Measurements from ENCODE around the gene CSMD2. TPM values are rescaled to one million over a fixed set of nuclear protein-coding genes. Genes with fewer than 3 reads are reported as not detected.

Gene CSMD2
- total RNA-seq, 2 donors from 2014 or later: 0.62 to 2.8 TPM

DNA sequence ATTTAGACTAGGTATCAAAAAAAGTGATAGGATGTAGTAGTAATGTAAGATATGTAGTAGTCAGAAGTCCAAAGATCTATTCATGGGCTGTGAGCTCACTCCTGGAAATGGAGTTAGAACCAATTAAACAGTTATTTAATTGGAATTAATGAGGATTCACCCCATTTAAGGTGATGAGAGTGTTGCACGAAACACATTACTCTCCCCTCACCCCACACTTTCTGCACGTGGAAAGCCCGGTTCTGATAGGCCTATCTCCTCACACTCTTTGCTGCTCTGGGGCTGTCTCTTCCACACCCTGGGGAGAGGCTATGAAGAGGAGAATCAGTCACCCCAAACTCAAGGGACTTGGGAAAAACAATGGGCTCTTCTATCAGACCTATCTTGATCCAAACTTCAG, 174.7 kb downstream of the CSMD2 start:
- Histone ChIP-seq H3K4me3 (ENCODE audit: low read length) (no peak overlapping the region), H3K27me3 (ENCODE audit: control insufficient read depth, insufficient read depth, low read length, poor library complexity, severe bottlenecking) (peaks cover 5% of the 10 kb centered on the region), H3K27ac (ENCODE audit: low read depth, low read length) (no peak overlapping the region), H3K36me3 (ENCODE audit: control insufficient read depth, insufficient read depth, low read length) (no peaks in the 10 kb centered on the region), H3K4me1 (ENCODE audit: control insufficient read depth, insufficient read depth, low read length) (no peaks in the 10 kb centered on the region), H3K9ac (ENCODE audit: extremely low read depth, low read length, poor library complexity, severe bottlenecking) (no peak overlapping the region), H3K9me3 (ENCODE audit: control insufficient read depth, low read length) (peaks cover 9% of the 10 kb centered on the region)
- TF ChIP-seq, protein P1, sequence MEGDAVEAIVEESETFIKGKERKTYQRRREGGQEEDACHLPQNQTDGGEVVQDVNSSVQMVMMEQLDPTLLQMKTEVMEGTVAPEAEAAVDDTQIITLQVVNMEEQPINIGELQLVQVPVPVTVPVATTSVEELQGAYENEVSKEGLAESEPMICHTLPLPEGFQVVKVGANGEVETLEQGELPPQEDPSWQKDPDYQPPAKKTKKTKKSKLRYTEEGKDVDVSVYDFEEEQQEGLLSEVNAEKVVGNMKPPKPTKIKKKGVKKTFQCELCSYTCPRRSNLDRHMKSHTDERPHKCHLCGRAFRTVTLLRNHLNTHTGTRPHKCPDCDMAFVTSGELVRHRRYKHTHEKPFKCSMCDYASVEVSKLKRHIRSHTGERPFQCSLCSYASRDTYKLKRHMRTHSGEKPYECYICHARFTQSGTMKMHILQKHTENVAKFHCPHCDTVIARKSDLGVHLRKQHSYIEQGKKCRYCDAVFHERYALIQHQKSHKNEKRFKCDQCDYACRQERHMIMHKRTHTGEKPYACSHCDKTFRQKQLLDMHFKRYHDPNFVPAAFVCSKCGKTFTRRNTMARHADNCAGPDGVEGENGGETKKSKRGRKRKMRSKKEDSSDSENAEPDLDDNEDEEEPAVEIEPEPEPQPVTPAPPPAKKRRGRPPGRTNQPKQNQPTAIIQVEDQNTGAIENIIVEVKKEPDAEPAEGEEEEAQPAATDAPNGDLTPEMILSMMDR (conservative IDR thresholded peaks at IDR 0.05): no peak
- no peak for DNase-seq
- no peaks in the 10 kb centered on the region for H3K4me1 Mint-ChIP-seq
- peaks cover 5% of the 10 kb centered on the region for H3K9me3 Mint-ChIP-seq
- no peaks in the 10 kb centered on the region for H3K36me3 Mint-ChIP-seq (ENCODE audit: low read depth)
- peaks cover 19% of the 10 kb centered on the region for H3K27me3 Mint-ChIP-seq (ENCODE audit: insufficient read depth)
- H3K27ac Mint-ChIP-seq: no peak overlapping the region
- H3K4me3 Mint-ChIP-seq: no peak overlapping the region
- WGBS, 2 experiments (ENCODE audit: insufficient coverage in 1 of 2, insufficient read length in 1 of 2): 77% methylated on average over 3 of the region's 3 CpGs; no CpG with 5 or more reads in 1 of the 2 experiments

DNA sequence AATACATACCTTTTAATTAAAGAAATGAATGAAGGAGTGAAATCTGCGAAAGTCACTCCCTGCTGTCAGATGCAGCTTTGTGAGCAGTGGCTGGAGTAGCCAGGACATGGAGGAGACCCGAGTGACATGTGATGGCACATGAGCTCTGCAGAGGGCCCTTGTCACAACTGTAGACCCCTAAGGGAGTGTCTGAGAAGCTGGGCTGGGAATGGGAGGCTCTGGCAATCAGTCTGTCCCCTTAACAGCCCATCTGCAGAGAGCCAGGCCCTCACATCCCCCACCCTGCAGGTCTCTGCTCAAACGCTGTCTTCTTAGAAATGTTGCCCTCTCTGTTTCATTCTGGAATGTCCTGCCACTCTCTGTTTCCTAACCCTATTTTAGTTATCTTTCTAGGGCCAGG, 176.9 kb downstream of the CSMD2 start:
- Histone ChIP-seq H3K9ac (ENCODE audit: extremely low read depth, low read length, poor library complexity, severe bottlenecking) (no peak overlapping the region), H3K9me3 (ENCODE audit: control insufficient read depth, low read length) (peaks cover 9% of the 10 kb centered on the region), H3K27me3 (ENCODE audit: control insufficient read depth, insufficient read depth, low read length, poor library complexity, severe bottlenecking) (peaks cover 5% of the 10 kb centered on the region), H3K4me1 (ENCODE audit: control insufficient read depth, insufficient read depth, low read length) (no peaks in the 10 kb centered on the region), H3K27ac (ENCODE audit: low read depth, low read length) (no peak overlapping the region), H3K4me3 (ENCODE audit: low read length) (no peak overlapping the region), H3K36me3 (ENCODE audit: control insufficient read depth, insufficient read depth, low read length) (no peaks in the 10 kb centered on the region)
- no peak overlapping the region for H3K4me3 Mint-ChIP-seq
- no peaks in the 10 kb centered on the region for H3K4me1 Mint-ChIP-seq
- TF ChIP-seq, protein P1 (conservative IDR thresholded peaks at IDR 0.05): no peak
- H3K36me3 Mint-ChIP-seq (ENCODE audit: low read depth): no peaks in the 10 kb centered on the region
- no peak overlapping the region for H3K27ac Mint-ChIP-seq
- peaks cover 10% of the 10 kb centered on the region for H3K27me3 Mint-ChIP-seq (ENCODE audit: insufficient read depth)
- DNase-seq: no peak
- H3K9me3 Mint-ChIP-seq: peaks cover 5% of the 10 kb centered on the region
- 83% methylated on average over 1 to 3 of the region's 3 CpGs for WGBS, 2 experiments (ENCODE audit: insufficient coverage in 1 of 2, insufficient read length in 1 of 2)

DNA sequence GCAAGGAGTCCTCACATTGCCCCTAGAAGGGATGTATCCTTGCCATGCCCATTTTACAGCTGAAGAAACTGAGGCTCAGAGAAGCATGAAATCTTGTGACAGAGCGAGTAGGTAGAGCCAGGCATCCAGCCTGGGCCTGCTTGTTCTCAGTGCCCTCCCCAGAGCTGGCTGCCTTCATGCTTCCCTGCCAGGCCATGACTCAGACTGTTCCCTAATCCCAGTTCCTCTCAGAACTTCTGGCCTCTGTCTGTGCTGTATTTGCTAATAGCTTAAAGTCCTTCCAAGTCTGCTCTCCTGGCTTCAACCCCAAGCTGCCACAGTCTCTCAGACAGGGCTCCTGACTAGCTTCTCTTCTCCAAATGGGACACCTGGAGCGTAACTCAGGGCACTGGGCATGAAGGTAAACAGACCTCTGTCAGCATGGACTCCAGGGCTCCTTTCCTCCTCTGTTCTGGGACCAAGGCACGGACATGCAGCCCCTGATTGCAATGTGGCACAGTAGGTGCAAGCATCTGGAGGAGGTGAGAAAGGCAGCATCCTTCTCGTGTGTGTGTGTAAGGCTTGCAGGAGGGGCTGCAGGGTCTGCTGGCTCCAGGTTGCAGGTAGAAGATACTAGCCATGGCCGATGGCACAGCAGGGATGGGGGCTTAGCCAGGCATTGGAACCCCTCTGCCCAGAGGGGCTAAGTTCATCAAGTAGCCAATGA, 178.5 kb downstream of the CSMD2 start:
- Histone ChIP-seq H3K9ac (ENCODE audit: extremely low read depth, low read length, poor library complexity, severe bottlenecking) (no peak overlapping the region), H3K9me3 (ENCODE audit: control insufficient read depth, low read length) (peaks cover 2% of the 10 kb centered on the region), H3K36me3 (ENCODE audit: control insufficient read depth, insufficient read depth, low read length) (no peaks in the 10 kb centered on the region), H3K27me3 (ENCODE audit: control insufficient read depth, insufficient read depth, low read length, poor library complexity, severe bottlenecking) (peaks cover 5% of the 10 kb centered on the region), H3K4me1 (ENCODE audit: control insufficient read depth, insufficient read depth, low read length) (no peaks in the 10 kb centered on the region), H3K4me3 (ENCODE audit: low read length) (no peak overlapping the region), H3K27ac (ENCODE audit: low read depth, low read length) (no peak overlapping the region)
- Mint-ChIP-seq H3K27me3 (ENCODE audit: insufficient read depth) (peaks cover 23% of the 10 kb centered on the region), H3K4me1 (no peaks in the 10 kb centered on the region), H3K4me3 (no peak overlapping the region), H3K27ac (no peak overlapping the region), H3K9me3 (peaks cover 2% of the 10 kb centered on the region), H3K36me3 (ENCODE audit: low read depth) (no peaks in the 10 kb centered on the region)
- 84 to 94% methylated on average over 3 to 5 of the region's 5 CpGs for WGBS, 2 experiments (ENCODE audit: insufficient coverage in 1 of 2, insufficient read length in 1 of 2)
- TF ChIP-seq, protein P1 (conservative IDR thresholded peaks at IDR 0.05): no peak
- DNase-seq: no peak
